ENCODE measurements around the gene PCDHA12.
"Not testable (repeated sequence)": the region's sequence is repeated elsewhere in the genome, so short reads cannot be mapped to it uniquely, and the experiment has no call there.

The PCDHA12 gene

DNA sequence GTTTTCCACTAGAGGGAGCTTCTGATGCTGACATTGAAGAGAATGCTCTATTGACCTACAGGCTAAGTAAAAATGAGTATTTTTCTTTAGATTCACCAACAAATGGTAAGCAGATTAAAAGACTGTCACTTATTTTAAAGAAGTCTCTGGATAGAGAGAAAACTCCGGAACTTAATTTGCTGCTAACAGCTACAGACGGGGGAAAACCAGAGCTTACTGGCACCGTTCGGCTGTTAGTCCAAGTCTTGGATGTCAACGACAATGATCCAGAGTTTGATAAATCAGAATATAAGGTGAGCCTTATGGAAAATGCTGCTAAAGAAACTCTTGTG is 5.6 kb upstream of the PCDHA12 start:
- H3K4me3 ChIP-seq (ENCODE audit: low read depth, low read length), result no peak overlapping the region

DNA sequence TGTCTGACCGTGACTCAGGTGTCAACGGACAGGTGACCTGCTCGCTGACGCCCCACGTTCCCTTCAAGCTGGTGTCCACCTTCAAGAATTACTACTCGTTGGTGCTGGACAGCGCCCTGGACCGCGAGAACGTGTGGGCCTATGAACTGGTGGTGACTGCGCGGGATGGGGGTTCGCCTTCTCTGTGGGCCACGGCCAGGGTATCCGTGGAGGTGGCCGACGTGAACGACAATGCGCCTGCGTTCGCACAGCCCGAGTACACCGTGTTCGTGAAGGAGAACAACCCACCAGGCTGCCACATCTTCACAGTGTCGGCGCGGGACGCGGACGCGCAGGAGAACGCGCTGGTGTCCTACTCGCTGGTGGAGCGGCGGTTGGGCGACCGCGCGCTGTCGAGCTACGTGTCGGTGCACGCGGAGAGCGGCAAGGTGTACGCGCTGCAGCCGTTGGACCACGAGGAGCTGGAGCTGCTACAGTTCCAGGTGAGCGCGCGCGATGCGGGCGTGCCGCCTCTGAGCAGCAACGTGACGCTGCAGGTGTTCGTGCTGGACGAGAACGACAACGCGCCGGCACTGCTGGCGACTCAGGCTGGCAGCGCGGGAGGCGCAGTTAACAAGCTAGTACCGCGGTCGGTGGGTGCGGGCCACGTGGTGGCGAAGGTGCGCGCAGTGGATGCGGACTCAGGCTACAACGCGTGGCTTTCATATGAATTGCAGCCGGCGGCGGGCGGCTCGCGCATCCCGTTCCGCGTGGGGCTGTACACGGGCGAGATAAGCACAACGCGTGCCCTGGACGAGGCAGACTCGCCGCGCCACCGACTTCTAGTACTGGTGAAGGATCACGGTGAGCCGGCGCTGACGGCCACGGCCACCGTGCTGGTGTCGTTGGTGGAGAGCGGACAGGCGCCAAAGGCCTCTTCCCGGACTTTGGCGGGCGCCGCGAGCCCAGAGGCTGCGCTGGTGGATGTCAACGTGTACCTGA is 4.6 kb upstream of the PCDHA12 start:
- no peaks in the 10 kb centered on the region for H3K36me3 ChIP-seq (replicated peaks)
- H3K27me3 ChIP-seq (replicated peaks), result no peaks in the 10 kb centered on the region
- TF ChIP-seq, protein P1, sequence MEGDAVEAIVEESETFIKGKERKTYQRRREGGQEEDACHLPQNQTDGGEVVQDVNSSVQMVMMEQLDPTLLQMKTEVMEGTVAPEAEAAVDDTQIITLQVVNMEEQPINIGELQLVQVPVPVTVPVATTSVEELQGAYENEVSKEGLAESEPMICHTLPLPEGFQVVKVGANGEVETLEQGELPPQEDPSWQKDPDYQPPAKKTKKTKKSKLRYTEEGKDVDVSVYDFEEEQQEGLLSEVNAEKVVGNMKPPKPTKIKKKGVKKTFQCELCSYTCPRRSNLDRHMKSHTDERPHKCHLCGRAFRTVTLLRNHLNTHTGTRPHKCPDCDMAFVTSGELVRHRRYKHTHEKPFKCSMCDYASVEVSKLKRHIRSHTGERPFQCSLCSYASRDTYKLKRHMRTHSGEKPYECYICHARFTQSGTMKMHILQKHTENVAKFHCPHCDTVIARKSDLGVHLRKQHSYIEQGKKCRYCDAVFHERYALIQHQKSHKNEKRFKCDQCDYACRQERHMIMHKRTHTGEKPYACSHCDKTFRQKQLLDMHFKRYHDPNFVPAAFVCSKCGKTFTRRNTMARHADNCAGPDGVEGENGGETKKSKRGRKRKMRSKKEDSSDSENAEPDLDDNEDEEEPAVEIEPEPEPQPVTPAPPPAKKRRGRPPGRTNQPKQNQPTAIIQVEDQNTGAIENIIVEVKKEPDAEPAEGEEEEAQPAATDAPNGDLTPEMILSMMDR (IDR thresholded peaks at IDR 0.05; ENCODE audit: low read depth, low read length, missing control alignments), result no peak
- H3K4me3 ChIP-seq (ENCODE audit: low read depth, low read length), result no peak overlapping the region
- no peak for DNase-seq
- no peak overlapping the region for H3K27ac ChIP-seq
- in situ Hi-C loops (cut with HindIII; ENCODE audit: low pct_ligation_motif_present, low sequenced_read_pairs), result no loop called here

More for the DNA sequence above, 5.6 kb upstream of the PCDHA12 start:
- Histone ChIP-seq H3K36me3 (replicated peaks) (no peaks in the 10 kb centered on the region), H3K27ac (no peak overlapping the region), H3K27me3 (replicated peaks) (no peaks in the 10 kb centered on the region)
- in situ Hi-C loops (cut with HindIII; ENCODE audit: low pct_ligation_motif_present, low sequenced_read_pairs), result no loop called here
- DNase-seq, result no peak
- TF ChIP-seq, protein P1 (IDR thresholded peaks at IDR 0.05; ENCODE audit: low read depth, low read length, missing control alignments), result no peak

DNA sequence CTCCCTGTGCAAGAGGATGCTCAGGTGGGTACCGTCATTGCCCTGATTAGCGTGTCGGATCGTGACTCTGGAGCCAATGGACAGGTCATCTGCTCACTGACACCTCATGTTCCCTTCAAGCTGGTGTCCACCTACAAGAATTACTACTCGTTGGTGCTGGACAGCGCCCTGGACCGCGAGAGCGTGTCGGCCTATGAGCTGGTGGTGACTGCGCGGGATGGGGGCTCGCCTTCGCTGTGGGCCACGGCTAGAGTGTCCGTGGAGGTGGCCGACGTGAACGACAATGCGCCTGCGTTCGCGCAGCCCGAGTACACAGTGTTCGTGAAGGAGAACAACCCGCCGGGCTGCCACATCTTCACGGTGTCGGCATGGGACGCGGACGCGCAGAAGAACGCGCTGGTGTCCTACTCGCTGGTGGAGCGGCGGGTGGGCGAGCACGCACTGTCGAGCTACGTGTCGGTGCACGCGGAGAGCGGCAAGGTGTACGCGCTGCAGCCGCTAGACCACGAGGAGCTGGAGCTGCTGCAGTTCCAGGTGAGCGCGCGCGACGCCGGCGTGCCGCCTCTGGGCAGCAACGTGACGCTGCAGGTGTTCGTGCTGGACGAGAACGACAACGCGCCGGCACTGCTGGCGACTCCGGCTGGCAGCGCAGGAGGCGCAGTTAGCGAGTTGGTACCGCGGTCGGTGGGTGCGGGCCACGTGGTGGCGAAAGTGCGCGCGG is 1.6 kb downstream of the PCDHA12 start:
- H3K4me3 ChIP-seq (ENCODE audit: low read depth, low read length); DNase-seq; in situ Hi-C loops (cut with HindIII; ENCODE audit: low pct_ligation_motif_present, low sequenced_read_pairs); H3K27me3 ChIP-seq (replicated peaks); H3K27ac ChIP-seq; H3K36me3 ChIP-seq (replicated peaks): not testable (repeated sequence)

DNA sequence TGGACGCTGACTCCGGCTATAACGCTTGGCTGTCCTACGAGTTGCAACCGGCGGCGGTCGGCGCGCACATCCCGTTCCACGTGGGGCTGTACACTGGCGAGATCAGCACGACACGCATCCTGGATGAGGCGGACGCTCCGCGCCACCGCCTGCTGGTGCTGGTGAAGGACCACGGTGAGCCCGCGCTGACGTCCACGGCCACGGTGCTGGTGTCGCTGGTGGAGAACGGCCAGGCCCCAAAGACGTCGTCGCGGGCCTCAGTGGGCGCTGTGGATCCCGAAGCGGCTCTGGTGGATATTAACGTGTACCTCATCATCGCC is 2.1 kb downstream of the PCDHA12 start:
- TF ChIP-seq, protein P1 (IDR thresholded peaks at IDR 0.05; ENCODE audit: low read depth, low read length, missing control alignments), result no peak
- H3K4me3 ChIP-seq (ENCODE audit: low read depth, low read length), result no peak overlapping the region
- H3K27me3 ChIP-seq (replicated peaks), result no peaks in the 10 kb centered on the region
- no peak for DNase-seq
- no peak overlapping the region for H3K27ac ChIP-seq
- no peaks in the 10 kb centered on the region for H3K36me3 ChIP-seq (replicated peaks)
- in situ Hi-C loops (cut with HindIII; ENCODE audit: low pct_ligation_motif_present, low sequenced_read_pairs), result no loop called here

DNA sequence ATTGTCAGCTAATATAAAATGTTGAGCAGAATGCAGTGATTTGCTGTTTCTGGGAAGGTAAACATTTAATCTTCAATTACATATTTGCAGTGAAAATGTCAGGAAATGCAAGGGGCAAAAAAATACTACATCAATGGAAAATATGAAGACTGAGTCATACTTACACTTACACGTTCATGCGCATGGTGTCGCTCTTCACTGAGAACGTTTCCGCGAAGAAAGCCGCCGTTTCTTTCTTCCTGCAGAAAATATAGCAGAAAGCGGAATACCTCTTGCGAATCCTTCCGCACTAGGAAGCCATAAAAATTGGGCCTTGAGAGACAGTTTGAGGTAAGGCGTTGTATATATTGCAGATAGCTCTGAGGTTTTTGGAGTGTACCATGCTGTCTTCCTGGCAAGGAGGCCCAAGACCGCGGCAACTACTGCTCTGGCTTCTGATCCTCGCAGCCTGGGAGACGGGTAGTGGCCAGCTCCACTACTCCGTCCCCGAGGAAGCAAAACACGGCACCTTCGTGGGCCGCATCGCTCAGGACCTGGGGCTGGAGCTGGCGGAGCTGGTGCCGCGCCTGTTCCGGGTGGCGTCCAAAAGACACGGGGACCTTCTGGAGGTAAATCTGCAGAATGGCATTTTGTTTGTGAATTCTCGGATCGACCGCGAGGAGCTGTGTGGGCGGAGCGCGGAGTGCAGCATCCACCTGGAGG is 6.9 kb downstream of the PCDHA12 start, which contains the start of gene PCDHA13:
Gene PCDHA13 (plus strand): TSS at position 236 of the 702 bp plus-strand sequence. CDS start 145 bp downstream, at position 381.
- Histone ChIP-seq H3K36me3 (replicated peaks) (no peaks in the 10 kb centered on the region), H3K27ac (no peak within 1 kb of the TSS), H3K27me3 (replicated peaks) (no peaks in the 10 kb centered on the region), H3K4me3 (ENCODE audit: low read depth, low read length) (no peak within 1 kb of the TSS)
- no peak for DNase-seq
- in situ Hi-C loops (cut with HindIII; ENCODE audit: low pct_ligation_motif_present, low sequenced_read_pairs), result no loop called here
- TF ChIP-seq, protein P1 (IDR thresholded peaks at IDR 0.05; ENCODE audit: low read depth, low read length, missing control alignments), result peak; percentile 6

DNA sequence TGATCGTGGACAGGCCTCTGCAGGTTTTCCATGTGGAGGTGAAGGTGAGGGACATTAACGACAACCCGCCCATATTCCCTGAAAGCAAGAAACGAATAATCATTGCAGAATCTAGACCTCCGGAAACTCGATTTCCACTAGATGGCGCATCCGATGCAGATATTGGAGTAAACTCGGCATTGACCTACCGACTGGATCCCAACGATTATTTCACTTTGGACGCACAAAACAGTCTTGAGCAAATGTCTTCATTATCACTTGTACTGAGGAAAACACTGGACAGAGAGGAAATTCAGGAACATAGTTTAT is 7.4 kb downstream of the PCDHA12 start:
- Histone ChIP-seq H3K4me3 (ENCODE audit: low read depth, low read length) (no peak overlapping the region), H3K27me3 (replicated peaks) (no peaks in the 10 kb centered on the region), H3K27ac (no peak overlapping the region), H3K36me3 (replicated peaks) (no peaks in the 10 kb centered on the region)
- DNase-seq, result no peak
- TF ChIP-seq, protein P1 (IDR thresholded peaks at IDR 0.05; ENCODE audit: low read depth, low read length, missing control alignments), result no peak
- in situ Hi-C loops (cut with HindIII; ENCODE audit: low pct_ligation_motif_present, low sequenced_read_pairs), result no loop called here
